ENCODE measurements around the gene NUDT16L1.

- TF ChIP-seq NRF1 (IDR thresholded peaks at IDR 0.05; ENCODE audit: low read depth, low read length) (no peak), HDAC2 (IDR thresholded peaks at IDR 0.05; ENCODE audit: borderline replicate concordance in 1 of 2, low read depth in 2 of 2, low read length in 2 of 2) (no peak), CTCF (IDR thresholded peaks at IDR 0.05; ENCODE audit: control extremely low read depth in 1 of 3, insufficient read depth in 1 of 3, low read depth in 1 of 3, low read length in 3 of 3) (no peak), EP300 (IDR thresholded peaks at IDR 0.05; ENCODE audit: borderline replicate concordance in 1 of 2, low read depth in 2 of 2, low read length in 2 of 2) (no peak), TBP (IDR thresholded peaks at IDR 0.05; ENCODE audit: low read depth, low read length) (no peak), GTF2F1 (IDR thresholded peaks at IDR 0.05; ENCODE audit: borderline replicate concordance, low read depth, low read length) (no peak), POLR2A (IDR thresholded peaks at IDR 0.05; ENCODE audit: control extremely low read depth in 1 of 2, low read depth in 2 of 2, low read length in 2 of 2) (no peak)
These were observed 16.1 kb downstream of the NUDT16L1 start for GRCh38 chr16:4709481-4709880.

All from H1 (cell line).